GM23338 (cell line): ENCODE data around the gene ZNF26. TPM values are rescaled to one million over a fixed set of nuclear protein-coding genes. Genes with fewer than 3 reads are reported as not detected.

ENCODE experiments used
- ATAC-seq: fragments of 200-7000 bp; cut with Tn5 transposase; 3 replicates; pipeline ENCODE4 v1.9.1; 2020
- DNase-seq: peaks from one replicate; pipeline ENCODE4 v3.0.0-alpha.2; 2015; ENCODE audit warnings: low spot score
- H2AFZ ChIP-seq: fragments of 200-600 bp; sonication (generic); 2 replicates; pipeline ENCODE4 v1.8.0; 2016; ENCODE audit warnings: antibody characterized with exemption, mild to moderate bottlenecking, moderate library complexity
- H3F3A ChIP-seq: fragments of 200-600 bp; sonication (generic); replicated peaks from 2 replicates; pipeline ENCODE4 v1.8.0; 2017; ENCODE audit warnings: antibody characterized with exemption, mixed run types, low read depth
- H3K27ac ChIP-seq: fragments of 200-600 bp; sonication (generic); 2 replicates; pipeline ENCODE4 v1.6.1; 2016; ENCODE audit warnings: low read depth
- H3K27me3 ChIP-seq: fragments of 200-600 bp; sonication (generic); 2 replicates; pipeline ENCODE4 v1.8.0; 2016; ENCODE audit warnings: mild to moderate bottlenecking, mixed run types, moderate library complexity; ENCODE audit not compliant: insufficient read depth
- H3K36me3 ChIP-seq: fragments of 200-600 bp; sonication (generic); 2 replicates; pipeline ENCODE4 v1.8.0; 2016; ENCODE audit warnings: mild to moderate bottlenecking; ENCODE audit not compliant: insufficient read depth
- H3K4me1 ChIP-seq: fragments of 200-600 bp; sonication (generic); 2 replicates; pipeline ENCODE4 v1.8.0; 2016; ENCODE audit warnings: mild to moderate bottlenecking, moderate library complexity; ENCODE audit not compliant: insufficient read depth
- H3K4me2 ChIP-seq: fragments of 200-600 bp; sonication (generic); 2 replicates; pipeline ENCODE4 v1.7.1; 2017; ENCODE audit warnings: mixed run types
- H3K4me3 ChIP-seq: fragments of 200-600 bp; sonication (generic); 2 replicates; pipeline ENCODE4 v1.6.1; 2016; ENCODE audit warnings: mixed run types
- H3K79me2 ChIP-seq: fragments of 200-600 bp; sonication (generic); replicated peaks from 2 replicates; pipeline ENCODE4 v1.8.0; 2017; ENCODE audit warnings: mild to moderate bottlenecking; ENCODE audit not compliant: insufficient read depth
- H3K9me2 ChIP-seq: fragments of 200-600 bp; sonication (generic); 2 replicates; pipeline ENCODE4 v1.8.0; 2017; ENCODE audit not compliant: insufficient read depth
- H4K20me1 ChIP-seq: fragments of 200-600 bp; sonication (generic); replicated peaks from 2 replicates; pipeline ENCODE4 v1.8.0; 2017; ENCODE audit warnings: mild to moderate bottlenecking; ENCODE audit not compliant: insufficient read depth
- H3K27ac Mint-ChIP-seq: 2 replicates; pipeline ENCODE4 v1.8.0; 2020; ENCODE audit warnings: inconsistent platforms, mild to moderate bottlenecking, moderate library complexity, mixed read lengths
- H3K27me3 Mint-ChIP-seq: 3 replicates; pipeline ENCODE4 v1.8.0; 2022; ENCODE audit warnings: low read depth, mild to moderate bottlenecking, moderate library complexity, mixed read lengths, inconsistent platforms; ENCODE audit not compliant: insufficient read depth, poor library complexity
- H3K36me3 Mint-ChIP-seq: 3 replicates; pipeline ENCODE4 v1.8.0; 2021; ENCODE audit warnings: low read depth, mild to moderate bottlenecking, inconsistent platforms, moderate library complexity, mixed read lengths
- H3K4me1 Mint-ChIP-seq: 3 replicates; pipeline ENCODE4 v1.8.0; 2020; ENCODE audit warnings: mild to moderate bottlenecking, inconsistent platforms, mixed read lengths
- H3K4me3 Mint-ChIP-seq: 3 replicates; pipeline ENCODE4 v1.8.0; 2021; ENCODE audit warnings: moderate library complexity, mild to moderate bottlenecking, inconsistent platforms, mixed read lengths
- H3K9me3 Mint-ChIP-seq: 3 replicates; pipeline ENCODE4 v1.8.0; 2020; ENCODE audit warnings: moderate library complexity, mild to moderate bottlenecking, inconsistent platforms, mixed read lengths
- CREB1 ChIP-seq: fragments of 250-450 bp; sonication (Bioruptor Pico); IDR thresholded peaks from 2 replicates; pipeline ENCODE4 v1.5.0; 2020; ENCODE audit warnings: low read depth, mild to moderate bottlenecking, moderate library complexity
- EZH2 ChIP-seq: fragments of 200-600 bp; sonication (generic); IDR thresholded peaks from one replicate; pipeline ENCODE4 v1.8.0; 2017; ENCODE audit warnings: antibody characterized with exemption, mild to moderate bottlenecking, low read depth; ENCODE audit not compliant: unreplicated experiment
- EZH2phosphoT487 ChIP-seq: fragments of 200-600 bp; sonication (generic); IDR thresholded peaks from one replicate; pipeline ENCODE4 v1.8.1; 2018; ENCODE audit warnings: antibody characterized with exemption; ENCODE audit not compliant: unreplicated experiment
- JUNB ChIP-seq: IDR thresholded peaks from one replicate; pipeline ENCODE4 v1.6.1; 2016; ENCODE audit warnings: antibody characterized with exemption; ENCODE audit not compliant: unreplicated experiment
- NANOG ChIP-seq: IDR thresholded peaks from 2 replicates; pipeline ENCODE4 v1.6.1; 2016; ENCODE audit warnings: antibody characterized with exemption, borderline replicate concordance
- POLR2AphosphoS5 ChIP-seq: IDR thresholded peaks from 2 replicates; pipeline ENCODE4 v1.6.1; 2016; ENCODE audit warnings: antibody characterized with exemption, low read depth
- STAT1 ChIP-seq: IDR thresholded peaks from one replicate; pipeline ENCODE4 v1.6.1; 2016; ENCODE audit warnings: antibody characterized with exemption; ENCODE audit not compliant: unreplicated experiment
- ZNF114 ChIP-seq: fragments of 250-450 bp; sonication (Bioruptor Pico); IDR thresholded peaks from 2 replicates; pipeline ENCODE4 v1.5.0; 2020; ENCODE audit warnings: mild to moderate bottlenecking, moderate library complexity
- ZNF331 ChIP-seq: fragments of 250-450 bp; sonication (Bioruptor Pico); IDR thresholded peaks from 2 replicates; pipeline ENCODE4 v1.5.0; 2020; ENCODE audit warnings: low read depth, mild to moderate bottlenecking, moderate library complexity
- polyA plus RNA-seq: library from polyadenylated mRNA; unstranded; fragments of >200 nt; fragmentation: Nextera tagmentation; extraction: Ambion mirVana; gene quantifications from 2 replicates; pipeline ENCODE4 v1.2.1, GENCODE V29; 2016
- total RNA-seq: library from RNA; depleted of rRNA; stranded (reverse); fragments of >200 nt; shearing (Covaris generic); gene quantifications from 2 replicates; pipeline ENCODE4 v1.2.3, GENCODE V29; 2014
- TF ChIP-seq, protein P1 (sequence below): IDR thresholded peaks from 2 replicates; pipeline ENCODE4 v1.6.1; 2016; ENCODE audit warnings: antibody characterized with exemption
- TF ChIP-seq, protein P2 (sequence below): IDR thresholded peaks from one replicate; pipeline ENCODE4 v1.6.1; 2018; ENCODE audit warnings: antibody characterized with exemption; ENCODE audit not compliant: unreplicated experiment
- TF ChIP-seq, protein P3 (sequence below): fragments of 250-450 bp; sonication (Bioruptor Pico); IDR thresholded peaks from 2 replicates; pipeline ENCODE4 v1.5.0; 2020; ENCODE audit warnings: mild to moderate bottlenecking, moderate library complexity
- TF ChIP-seq, protein P4 (sequence below), 2 experiments: fragments of 200-600 bp in 1 of 2; sonication (generic) in 1 of 2; conservative IDR thresholded peaks; 2 replicates each; pipeline versions ENCODE4 v1.5.1 to v1.6.1; 2016 to 2017; ENCODE audit warnings: antibody characterized with exemption in 2 of 2, low read depth in 2 of 2, mild to moderate bottlenecking in 2 of 2, moderate library complexity in 1 of 2

Gene ZNF26
- total and polyA plus RNA-seq, 2 experiments from 2014 or later, result 4.8 to 18.9 TPM

DNA sequence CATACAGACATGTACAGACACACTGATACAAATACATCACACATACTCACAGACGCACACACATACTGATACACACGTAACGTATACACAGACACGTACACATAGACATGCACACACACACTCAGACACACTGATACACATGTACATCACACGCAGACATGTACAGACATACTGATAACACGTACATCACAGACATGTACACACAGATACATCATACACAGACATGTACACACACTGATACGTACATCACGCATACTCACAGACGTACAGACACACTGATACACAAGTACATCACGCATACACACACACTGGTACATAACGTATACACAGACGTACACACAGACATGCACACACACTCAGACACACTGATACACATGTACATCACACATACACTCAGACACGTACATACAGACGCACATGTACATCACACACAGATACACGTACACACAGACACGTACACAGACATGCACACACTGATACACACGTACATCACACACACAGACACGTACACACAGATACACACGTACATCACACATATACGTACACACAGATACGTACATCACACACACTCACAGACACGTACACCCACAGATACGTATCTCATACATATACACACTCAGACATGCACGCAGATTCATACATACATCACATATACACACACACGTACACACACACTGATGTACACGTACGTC is 35.2 kb upstream of the ZNF26 start:
- H3K9me2 ChIP-seq, result no peaks in the 10 kb centered on the region
- Mint-ChIP-seq H3K4me1 (peaks cover 9% of the 10 kb centered on the region), H3K27me3 (peaks cover 18% of the 10 kb centered on the region), H3K36me3 (peaks cover 69% of the 10 kb centered on the region), H3K9me3 (peaks cover 4% of the 10 kb centered on the region), H3K27ac (no peak overlapping the region), H3K4me3 (no peak overlapping the region)
- no peak overlapping the region for H3K27ac ChIP-seq
- H3K4me2 ChIP-seq, result no peak overlapping the region
- no peak overlapping the region for H3K4me3 ChIP-seq
- no peaks in the 10 kb centered on the region for H4K20me1 ChIP-seq
- DNase-seq, result no peak
- H3K79me2 ChIP-seq, result peaks cover 32% of the 10 kb centered on the region
- H2AFZ ChIP-seq, result no peak overlapping the region
- no peak for ATAC-seq
- 0 out of 2 replicates have a peak, but pooled peaks cover 1% of the 10 kb centered on the region for H3K36me3 ChIP-seq
- peaks cover 5% of the 10 kb centered on the region; the same call in 1 of the 2 replicates for H3K4me1 ChIP-seq
- H3K27me3 ChIP-seq, result no peaks in the 10 kb centered on the region
- peaks cover 20% of the 10 kb centered on the region for H3F3A ChIP-seq
- TF ChIP-seq JUNB, result no peak
- TF ChIP-seq, protein P1, sequence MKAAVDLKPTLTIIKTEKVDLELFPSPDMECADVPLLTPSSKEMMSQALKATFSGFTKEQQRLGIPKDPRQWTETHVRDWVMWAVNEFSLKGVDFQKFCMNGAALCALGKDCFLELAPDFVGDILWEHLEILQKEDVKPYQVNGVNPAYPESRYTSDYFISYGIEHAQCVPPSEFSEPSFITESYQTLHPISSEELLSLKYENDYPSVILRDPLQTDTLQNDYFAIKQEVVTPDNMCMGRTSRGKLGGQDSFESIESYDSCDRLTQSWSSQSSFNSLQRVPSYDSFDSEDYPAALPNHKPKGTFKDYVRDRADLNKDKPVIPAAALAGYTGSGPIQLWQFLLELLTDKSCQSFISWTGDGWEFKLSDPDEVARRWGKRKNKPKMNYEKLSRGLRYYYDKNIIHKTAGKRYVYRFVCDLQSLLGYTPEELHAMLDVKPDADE, result no peak
- no peak for TF ChIP-seq EZH2
- TF ChIP-seq, protein P2, sequence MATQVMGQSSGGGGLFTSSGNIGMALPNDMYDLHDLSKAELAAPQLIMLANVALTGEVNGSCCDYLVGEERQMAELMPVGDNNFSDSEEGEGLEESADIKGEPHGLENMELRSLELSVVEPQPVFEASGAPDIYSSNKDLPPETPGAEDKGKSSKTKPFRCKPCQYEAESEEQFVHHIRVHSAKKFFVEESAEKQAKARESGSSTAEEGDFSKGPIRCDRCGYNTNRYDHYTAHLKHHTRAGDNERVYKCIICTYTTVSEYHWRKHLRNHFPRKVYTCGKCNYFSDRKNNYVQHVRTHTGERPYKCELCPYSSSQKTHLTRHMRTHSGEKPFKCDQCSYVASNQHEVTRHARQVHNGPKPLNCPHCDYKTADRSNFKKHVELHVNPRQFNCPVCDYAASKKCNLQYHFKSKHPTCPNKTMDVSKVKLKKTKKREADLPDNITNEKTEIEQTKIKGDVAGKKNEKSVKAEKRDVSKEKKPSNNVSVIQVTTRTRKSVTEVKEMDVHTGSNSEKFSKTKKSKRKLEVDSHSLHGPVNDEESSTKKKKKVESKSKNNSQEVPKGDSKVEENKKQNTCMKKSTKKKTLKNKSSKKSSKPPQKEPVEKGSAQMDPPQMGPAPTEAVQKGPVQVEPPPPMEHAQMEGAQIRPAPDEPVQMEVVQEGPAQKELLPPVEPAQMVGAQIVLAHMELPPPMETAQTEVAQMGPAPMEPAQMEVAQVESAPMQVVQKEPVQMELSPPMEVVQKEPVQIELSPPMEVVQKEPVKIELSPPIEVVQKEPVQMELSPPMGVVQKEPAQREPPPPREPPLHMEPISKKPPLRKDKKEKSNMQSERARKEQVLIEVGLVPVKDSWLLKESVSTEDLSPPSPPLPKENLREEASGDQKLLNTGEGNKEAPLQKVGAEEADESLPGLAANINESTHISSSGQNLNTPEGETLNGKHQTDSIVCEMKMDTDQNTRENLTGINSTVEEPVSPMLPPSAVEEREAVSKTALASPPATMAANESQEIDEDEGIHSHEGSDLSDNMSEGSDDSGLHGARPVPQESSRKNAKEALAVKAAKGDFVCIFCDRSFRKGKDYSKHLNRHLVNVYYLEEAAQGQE, result no peak
- TF ChIP-seq, protein P3, sequence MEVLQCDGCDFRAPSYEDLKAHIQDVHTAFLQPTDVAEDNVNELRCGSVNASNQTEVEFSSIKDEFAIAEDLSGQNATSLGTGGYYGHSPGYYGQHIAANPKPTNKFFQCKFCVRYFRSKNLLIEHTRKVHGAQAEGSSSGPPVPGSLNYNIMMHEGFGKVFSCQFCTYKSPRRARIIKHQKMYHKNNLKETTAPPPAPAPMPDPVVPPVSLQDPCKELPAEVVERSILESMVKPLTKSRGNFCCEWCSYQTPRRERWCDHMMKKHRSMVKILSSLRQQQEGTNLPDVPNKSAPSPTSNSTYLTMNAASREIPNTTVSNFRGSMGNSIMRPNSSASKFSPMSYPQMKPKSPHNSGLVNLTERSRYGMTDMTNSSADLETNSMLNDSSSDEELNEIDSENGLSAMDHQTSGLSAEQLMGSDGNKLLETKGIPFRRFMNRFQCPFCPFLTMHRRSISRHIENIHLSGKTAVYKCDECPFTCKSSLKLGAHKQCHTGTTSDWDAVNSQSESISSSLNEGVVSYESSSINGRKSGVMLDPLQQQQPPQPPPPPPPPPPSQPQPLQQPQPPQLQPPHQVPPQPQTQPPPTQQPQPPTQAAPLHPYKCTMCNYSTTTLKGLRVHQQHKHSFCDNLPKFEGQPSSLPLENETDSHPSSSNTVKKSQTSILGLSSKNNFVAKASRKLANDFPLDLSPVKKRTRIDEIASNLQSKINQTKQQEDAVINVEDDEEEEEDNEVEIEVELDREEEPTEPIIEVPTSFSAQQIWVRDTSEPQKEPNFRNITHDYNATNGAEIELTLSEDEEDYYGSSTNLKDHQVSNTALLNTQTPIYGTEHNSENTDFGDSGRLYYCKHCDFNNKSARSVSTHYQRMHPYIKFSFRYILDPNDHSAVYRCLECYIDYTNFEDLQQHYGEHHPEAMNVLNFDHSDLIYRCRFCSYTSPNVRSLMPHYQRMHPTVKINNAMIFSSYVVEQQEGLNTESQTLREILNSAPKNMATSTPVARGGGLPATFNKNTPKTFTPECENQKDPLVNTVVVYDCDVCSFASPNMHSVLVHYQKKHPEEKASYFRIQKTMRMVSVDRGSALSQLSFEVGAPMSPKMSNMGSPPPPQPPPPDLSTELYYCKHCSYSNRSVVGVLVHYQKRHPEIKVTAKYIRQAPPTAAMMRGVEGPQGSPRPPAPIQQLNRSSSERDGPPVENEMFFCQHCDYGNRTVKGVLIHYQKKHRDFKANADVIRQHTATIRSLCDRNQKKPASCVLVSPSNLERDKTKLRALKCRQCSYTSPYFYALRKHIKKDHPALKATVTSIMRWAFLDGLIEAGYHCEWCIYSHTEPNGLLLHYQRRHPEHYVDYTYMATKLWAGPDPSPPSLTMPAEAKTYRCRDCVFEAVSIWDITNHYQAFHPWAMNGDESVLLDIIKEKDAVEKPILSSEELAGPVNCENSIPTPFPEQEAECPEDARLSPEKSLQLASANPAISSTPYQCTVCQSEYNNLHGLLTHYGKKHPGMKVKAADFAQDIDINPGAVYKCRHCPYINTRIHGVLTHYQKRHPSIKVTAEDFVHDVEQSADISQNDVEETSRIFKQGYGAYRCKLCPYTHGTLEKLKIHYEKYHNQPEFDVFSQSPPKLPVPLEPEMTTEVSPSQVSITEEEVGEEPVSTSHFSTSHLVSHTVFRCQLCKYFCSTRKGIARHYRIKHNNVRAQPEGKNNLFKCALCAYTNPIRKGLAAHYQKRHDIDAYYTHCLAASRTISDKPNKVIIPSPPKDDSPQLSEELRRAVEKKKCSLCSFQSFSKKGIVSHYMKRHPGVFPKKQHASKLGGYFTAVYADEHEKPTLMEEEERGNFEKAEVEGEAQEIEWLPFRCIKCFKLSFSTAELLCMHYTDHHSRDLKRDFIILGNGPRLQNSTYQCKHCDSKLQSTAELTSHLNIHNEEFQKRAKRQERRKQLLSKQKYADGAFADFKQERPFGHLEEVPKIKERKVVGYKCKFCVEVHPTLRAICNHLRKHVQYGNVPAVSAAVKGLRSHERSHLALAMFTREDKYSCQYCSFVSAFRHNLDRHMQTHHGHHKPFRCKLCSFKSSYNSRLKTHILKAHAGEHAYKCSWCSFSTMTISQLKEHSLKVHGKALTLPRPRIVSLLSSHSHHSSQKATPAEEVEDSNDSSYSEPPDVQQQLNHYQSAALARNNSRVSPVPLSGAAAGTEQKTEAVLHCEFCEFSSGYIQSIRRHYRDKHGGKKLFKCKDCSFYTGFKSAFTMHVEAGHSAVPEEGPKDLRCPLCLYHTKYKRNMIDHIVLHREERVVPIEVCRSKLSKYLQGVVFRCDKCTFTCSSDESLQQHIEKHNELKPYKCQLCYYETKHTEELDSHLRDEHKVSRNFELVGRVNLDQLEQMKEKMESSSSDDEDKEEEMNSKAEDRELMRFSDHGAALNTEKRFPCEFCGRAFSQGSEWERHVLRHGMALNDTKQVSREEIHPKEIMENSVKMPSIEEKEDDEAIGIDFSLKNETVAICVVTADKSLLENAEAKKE (CRISPR knock-in tag), result no peak
- TF ChIP-seq EZH2phosphoT487, result no peak
- TF ChIP-seq POLR2AphosphoS5, result no peak
- no peak for TF ChIP-seq NANOG
- TF ChIP-seq, protein P4, sequence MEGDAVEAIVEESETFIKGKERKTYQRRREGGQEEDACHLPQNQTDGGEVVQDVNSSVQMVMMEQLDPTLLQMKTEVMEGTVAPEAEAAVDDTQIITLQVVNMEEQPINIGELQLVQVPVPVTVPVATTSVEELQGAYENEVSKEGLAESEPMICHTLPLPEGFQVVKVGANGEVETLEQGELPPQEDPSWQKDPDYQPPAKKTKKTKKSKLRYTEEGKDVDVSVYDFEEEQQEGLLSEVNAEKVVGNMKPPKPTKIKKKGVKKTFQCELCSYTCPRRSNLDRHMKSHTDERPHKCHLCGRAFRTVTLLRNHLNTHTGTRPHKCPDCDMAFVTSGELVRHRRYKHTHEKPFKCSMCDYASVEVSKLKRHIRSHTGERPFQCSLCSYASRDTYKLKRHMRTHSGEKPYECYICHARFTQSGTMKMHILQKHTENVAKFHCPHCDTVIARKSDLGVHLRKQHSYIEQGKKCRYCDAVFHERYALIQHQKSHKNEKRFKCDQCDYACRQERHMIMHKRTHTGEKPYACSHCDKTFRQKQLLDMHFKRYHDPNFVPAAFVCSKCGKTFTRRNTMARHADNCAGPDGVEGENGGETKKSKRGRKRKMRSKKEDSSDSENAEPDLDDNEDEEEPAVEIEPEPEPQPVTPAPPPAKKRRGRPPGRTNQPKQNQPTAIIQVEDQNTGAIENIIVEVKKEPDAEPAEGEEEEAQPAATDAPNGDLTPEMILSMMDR (conservative IDR thresholded peaks at IDR 0.05; ENCODE audit: low read depth in 2 of 2), result no peak
- no peak for TF ChIP-seq ZNF114 (CRISPR knock-in tag)
- TF ChIP-seq ZNF331 (CRISPR knock-in tag), result no peak
- TF ChIP-seq CREB1 (CRISPR knock-in tag), result no peak
- no peak for TF ChIP-seq STAT1
